Adrenal gland (tissue), 5 donors: ENCODE results near the gene PRKN.

Experiments used
- POLR2A ChIP-seq, 2 donors: fragments of 450-650 bp; IDR thresholded peaks; one replicate each; pipeline ENCODE4 v1.6.1; 2017; ENCODE audit warnings: antibody characterized with exemption in 2 of 2, mild to moderate bottlenecking in 2 of 2, moderate library complexity in 1 of 2
- TF ChIP-seq, protein P1 (sequence below), 6 experiments: fragments of 450-650 bp in 4 of 6; fragments of 200-600 bp in 2 of 6; sonication (generic) in 1 of 6; IDR thresholded peaks; 1 replicate in 5 of 6; 2 replicates in 1 of 6; pipeline versions ENCODE4 v1.5.1 to v1.8.0; 2016 to 2021; ENCODE audit warnings: antibody characterized with exemption in 6 of 6, mild to moderate bottlenecking in 2 of 6, moderate library complexity in 1 of 6
- donor health status: DM: no; HTN: no; CAD: no.

DNA sequence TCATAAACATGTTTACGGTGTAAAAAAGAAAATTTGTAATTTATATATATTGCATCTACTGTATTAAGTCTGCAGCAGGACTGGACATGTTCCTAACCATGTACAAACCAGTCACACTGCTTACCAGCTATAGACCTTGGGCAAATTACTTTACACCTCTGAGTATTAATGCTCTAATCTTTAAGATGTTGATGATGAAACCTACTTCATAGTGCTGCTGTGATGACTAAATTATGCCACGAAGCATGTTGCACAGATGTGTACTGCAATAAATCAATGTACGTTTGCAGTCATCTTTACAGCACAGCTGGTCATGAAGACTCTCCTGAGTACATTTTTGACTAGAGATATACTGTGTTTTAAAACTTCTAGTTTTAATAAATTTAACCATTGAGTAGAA is 42.6 kb downstream of the PRKN start:
- TF ChIP-seq, protein P1, sequence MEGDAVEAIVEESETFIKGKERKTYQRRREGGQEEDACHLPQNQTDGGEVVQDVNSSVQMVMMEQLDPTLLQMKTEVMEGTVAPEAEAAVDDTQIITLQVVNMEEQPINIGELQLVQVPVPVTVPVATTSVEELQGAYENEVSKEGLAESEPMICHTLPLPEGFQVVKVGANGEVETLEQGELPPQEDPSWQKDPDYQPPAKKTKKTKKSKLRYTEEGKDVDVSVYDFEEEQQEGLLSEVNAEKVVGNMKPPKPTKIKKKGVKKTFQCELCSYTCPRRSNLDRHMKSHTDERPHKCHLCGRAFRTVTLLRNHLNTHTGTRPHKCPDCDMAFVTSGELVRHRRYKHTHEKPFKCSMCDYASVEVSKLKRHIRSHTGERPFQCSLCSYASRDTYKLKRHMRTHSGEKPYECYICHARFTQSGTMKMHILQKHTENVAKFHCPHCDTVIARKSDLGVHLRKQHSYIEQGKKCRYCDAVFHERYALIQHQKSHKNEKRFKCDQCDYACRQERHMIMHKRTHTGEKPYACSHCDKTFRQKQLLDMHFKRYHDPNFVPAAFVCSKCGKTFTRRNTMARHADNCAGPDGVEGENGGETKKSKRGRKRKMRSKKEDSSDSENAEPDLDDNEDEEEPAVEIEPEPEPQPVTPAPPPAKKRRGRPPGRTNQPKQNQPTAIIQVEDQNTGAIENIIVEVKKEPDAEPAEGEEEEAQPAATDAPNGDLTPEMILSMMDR (IDR thresholded peaks at IDR 0.05): no peak
- no peak for TF ChIP-seq POLR2A (IDR thresholded peaks at IDR 0.05)
